ENCODE measurements around the gene DLGAP1. TPM values are rescaled to one million over a fixed set of nuclear protein-coding genes. Genes with fewer than 3 reads are reported as not detected.
"Not testable (repeated sequence)": the region's sequence is repeated elsewhere in the genome, so short reads cannot be mapped to it uniquely, and the experiment has no call there.

The DLGAP1 gene
- total RNA-seq, 1 experiment from 2014 or later: 0.39 TPM

DNA sequence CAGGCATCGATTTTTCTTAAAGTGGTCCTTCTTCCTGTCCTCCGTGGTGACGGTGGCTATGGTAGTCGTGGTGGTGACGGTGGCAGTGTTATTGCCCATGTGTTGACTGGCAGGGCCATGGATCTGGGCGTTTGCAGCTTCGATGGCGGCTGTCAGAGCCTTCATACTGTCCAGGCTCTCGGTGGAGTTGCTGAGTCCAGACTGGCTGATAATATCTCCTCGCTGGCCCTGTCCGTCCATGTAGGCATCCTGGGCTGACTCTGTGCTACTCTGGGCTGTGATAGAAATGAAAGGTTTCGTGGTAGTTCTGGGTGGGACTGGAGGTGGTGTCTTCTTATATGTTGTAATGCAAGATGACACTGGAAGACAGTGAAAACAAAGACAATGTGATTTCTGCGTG lies 873.2 kb downstream of the DLGAP1 start (continued):
- no peak for TF ChIP-seq CBX3 (IDR thresholded peaks at IDR 0.05; ENCODE audit: low read depth)

DNA sequence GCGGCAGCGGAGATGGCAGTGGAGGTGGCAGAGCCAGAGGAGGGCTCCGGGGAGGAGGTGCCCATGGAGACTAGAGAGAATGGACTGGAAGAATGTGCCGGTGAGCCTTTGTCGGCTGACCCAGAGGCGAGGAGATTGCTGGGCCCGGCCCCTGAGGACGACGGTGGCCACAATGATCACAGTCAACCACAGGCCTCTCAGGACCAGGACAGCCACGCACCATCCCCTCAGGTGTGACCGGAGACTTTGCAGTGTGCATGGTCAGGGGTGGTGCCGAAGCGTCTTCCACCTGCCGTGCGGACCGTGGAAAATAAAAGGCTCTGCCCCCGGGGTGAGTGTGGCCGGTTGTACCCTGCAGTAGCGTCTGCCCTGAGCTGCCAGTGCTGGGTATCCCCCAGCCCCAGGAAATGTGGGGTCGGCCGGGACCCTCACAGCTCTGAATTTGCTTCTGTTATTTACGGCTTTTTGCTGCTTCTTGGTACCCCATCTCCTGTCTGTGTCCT lies 874.5 kb downstream of the DLGAP1 start:
- H4K20me1 ChIP-seq (ENCODE audit: insufficient read depth); H3K27me3 ChIP-seq (ENCODE audit: insufficient read depth, low read length); intact Hi-C loops (cut with micrococcal nuclease); DNase-seq (ENCODE audit: low read depth, low spot score); H2AFZ ChIP-seq (ENCODE audit: low read depth, low read length, poor library complexity, severe bottlenecking); H3K79me2 ChIP-seq (ENCODE audit: insufficient read depth, low read length); H3K9me3 ChIP-seq (ENCODE audit: control insufficient read depth in 1 of 2, insufficient read depth in 1 of 2, low read depth in 1 of 2, low read length in 2 of 2); RAD21 ChIA-PET (ENCODE audit: low non-redundant PET in 1 of 2, low total read pairs in 2 of 2, uncharacterized antibody in 2 of 2, unreplicated experiment in 2 of 2); H3K4me3 ChIP-seq (replicated peaks in 1 of 2; ENCODE audit: low read depth in 1 of 2, low read length in 2 of 2); H3K36me3 ChIP-seq (ENCODE audit: control insufficient read depth in 1 of 2, insufficient read depth in 2 of 2, low read length in 2 of 2); H3K9ac ChIP-seq (ENCODE audit: low read length); H3K9me2 ChIP-seq (ENCODE audit: insufficient read depth); H3K4me2 ChIP-seq (ENCODE audit: low read length); CTCF ChIA-PET; H3K27ac ChIP-seq (ENCODE audit: low read depth, low read length); POLR2A ChIA-PET; BruUV-seq (replicated peaks): not testable (repeated sequence)
- peaks cover 27 to 39% of the 10 kb centered on the region in 2 experiments; a peak in 3 of 4 replicates for H3K4me1 ChIP-seq (ENCODE audit: control insufficient read depth in 1 of 2, insufficient read depth in 2 of 2, low read length in 2 of 2)
- ATAC-seq: peak; percentile 13; the same call in 1 of the 2 replicates

DNA sequence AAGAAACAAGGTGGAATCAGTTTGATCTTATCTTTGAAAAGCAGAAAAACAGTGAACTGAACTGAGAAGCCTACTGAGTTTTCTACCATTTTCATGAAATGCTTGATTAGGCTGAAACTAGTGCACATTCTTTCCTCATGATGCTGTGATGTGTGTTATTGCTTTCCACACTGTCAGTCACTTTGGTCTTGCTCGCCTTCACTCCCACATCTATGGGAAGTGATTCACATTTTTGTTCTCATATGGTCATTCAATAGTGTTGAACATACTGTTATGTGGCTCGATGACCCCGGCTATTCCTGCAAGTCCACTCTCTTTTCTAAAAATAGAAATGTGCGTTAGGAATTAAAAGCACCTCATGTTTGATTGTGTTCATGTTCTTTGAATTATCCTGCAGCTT lies 875.4 kb downstream of the DLGAP1 start:
- no peaks in the 10 kb centered on the region for H3K9me2 ChIP-seq (ENCODE audit: insufficient read depth)
- H3K27ac ChIP-seq (ENCODE audit: low read depth, low read length): no peak overlapping the region
- CTCF ChIA-PET: no interaction called here
- RAD21 ChIA-PET (ENCODE audit: low non-redundant PET in 1 of 2, low total read pairs in 2 of 2, uncharacterized antibody in 2 of 2, unreplicated experiment in 2 of 2): no interaction called here
- no peaks in the 10 kb centered on the region for H4K20me1 ChIP-seq (ENCODE audit: insufficient read depth)
- no peaks in the 10 kb centered on the region for H3K36me3 ChIP-seq (ENCODE audit: control insufficient read depth in 1 of 2, insufficient read depth in 2 of 2, low read length in 2 of 2)
- DNase-seq (ENCODE audit: low read depth, low spot score): no peak
- no peak overlapping the region for H3K9ac ChIP-seq (ENCODE audit: low read length)
- TF ChIP-seq, protein P1, sequence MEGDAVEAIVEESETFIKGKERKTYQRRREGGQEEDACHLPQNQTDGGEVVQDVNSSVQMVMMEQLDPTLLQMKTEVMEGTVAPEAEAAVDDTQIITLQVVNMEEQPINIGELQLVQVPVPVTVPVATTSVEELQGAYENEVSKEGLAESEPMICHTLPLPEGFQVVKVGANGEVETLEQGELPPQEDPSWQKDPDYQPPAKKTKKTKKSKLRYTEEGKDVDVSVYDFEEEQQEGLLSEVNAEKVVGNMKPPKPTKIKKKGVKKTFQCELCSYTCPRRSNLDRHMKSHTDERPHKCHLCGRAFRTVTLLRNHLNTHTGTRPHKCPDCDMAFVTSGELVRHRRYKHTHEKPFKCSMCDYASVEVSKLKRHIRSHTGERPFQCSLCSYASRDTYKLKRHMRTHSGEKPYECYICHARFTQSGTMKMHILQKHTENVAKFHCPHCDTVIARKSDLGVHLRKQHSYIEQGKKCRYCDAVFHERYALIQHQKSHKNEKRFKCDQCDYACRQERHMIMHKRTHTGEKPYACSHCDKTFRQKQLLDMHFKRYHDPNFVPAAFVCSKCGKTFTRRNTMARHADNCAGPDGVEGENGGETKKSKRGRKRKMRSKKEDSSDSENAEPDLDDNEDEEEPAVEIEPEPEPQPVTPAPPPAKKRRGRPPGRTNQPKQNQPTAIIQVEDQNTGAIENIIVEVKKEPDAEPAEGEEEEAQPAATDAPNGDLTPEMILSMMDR (IDR thresholded peaks at IDR 0.05 in 2 of 3, conservative IDR thresholded peaks at IDR 0.05 in 1 of 3; ENCODE audit: borderline replicate concordance in 1 of 3, insufficient read depth in 1 of 3, low read depth in 2 of 3, low read length in 2 of 3): no peak
- TF ChIP-seq FOSL1 (IDR thresholded peaks at IDR 0.05; ENCODE audit: low read depth): peak; percentile 7; the same call in 1 of the 2 replicates
- intact Hi-C loops (cut with micrococcal nuclease): no loop called here
- ATAC-seq: no peak
- no peak overlapping the region for H2AFZ ChIP-seq (ENCODE audit: low read depth, low read length, poor library complexity, severe bottlenecking)
- no peaks in the 10 kb centered on the region for H3K79me2 ChIP-seq (ENCODE audit: insufficient read depth, low read length)
- H3K27me3 ChIP-seq (ENCODE audit: insufficient read depth, low read length): no peaks in the 10 kb centered on the region
- BruUV-seq (replicated peaks): no TSS peak
- 0 out of 2 replicates have a peak overlapping the region, but pooled peaks have one; percentile 10 for H3K4me2 ChIP-seq (ENCODE audit: low read length)
- H3K4me3 ChIP-seq (replicated peaks in 1 of 2; ENCODE audit: low read depth in 1 of 2, low read length in 2 of 2): no peak overlapping the region
- H3K4me1 ChIP-seq (ENCODE audit: control insufficient read depth in 1 of 2, insufficient read depth in 2 of 2, low read length in 2 of 2): peaks cover 19 to 30% of the 10 kb centered on the region in 2 experiments; a peak in 3 of 4 replicates
- POLR2A ChIA-PET: no interaction called here
- no peaks in the 10 kb centered on the region for H3K9me3 ChIP-seq (ENCODE audit: control insufficient read depth in 1 of 2, insufficient read depth in 1 of 2, low read depth in 1 of 2, low read length in 2 of 2)

Data from HCT116 (cell line).